ENCODE results near the gene BPIFB6.

DNA sequence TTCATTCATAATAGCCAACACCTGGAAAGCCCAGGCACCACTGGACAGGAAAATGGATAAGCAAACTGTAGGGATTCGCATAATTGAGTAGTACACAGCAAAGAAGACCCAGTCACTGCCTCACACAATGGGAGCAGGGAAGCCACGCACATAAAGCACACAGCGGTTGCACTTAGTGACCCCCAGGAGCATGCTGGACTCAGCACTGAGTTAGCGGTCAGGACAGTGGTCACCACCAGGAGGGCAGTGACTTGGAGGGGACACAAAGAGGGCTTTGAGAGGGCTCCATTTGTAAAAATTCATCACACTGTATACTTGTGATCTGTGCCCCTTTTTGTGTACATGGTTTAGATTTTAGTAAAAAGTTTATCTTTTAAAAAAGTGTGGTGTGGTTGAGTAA, 19.9 kb downstream of the BPIFB6 start:
- TF ChIP-seq, protein P1, sequence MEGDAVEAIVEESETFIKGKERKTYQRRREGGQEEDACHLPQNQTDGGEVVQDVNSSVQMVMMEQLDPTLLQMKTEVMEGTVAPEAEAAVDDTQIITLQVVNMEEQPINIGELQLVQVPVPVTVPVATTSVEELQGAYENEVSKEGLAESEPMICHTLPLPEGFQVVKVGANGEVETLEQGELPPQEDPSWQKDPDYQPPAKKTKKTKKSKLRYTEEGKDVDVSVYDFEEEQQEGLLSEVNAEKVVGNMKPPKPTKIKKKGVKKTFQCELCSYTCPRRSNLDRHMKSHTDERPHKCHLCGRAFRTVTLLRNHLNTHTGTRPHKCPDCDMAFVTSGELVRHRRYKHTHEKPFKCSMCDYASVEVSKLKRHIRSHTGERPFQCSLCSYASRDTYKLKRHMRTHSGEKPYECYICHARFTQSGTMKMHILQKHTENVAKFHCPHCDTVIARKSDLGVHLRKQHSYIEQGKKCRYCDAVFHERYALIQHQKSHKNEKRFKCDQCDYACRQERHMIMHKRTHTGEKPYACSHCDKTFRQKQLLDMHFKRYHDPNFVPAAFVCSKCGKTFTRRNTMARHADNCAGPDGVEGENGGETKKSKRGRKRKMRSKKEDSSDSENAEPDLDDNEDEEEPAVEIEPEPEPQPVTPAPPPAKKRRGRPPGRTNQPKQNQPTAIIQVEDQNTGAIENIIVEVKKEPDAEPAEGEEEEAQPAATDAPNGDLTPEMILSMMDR (IDR thresholded peaks at IDR 0.05) = no peak
- no peak for TF ChIP-seq POLR2A (IDR thresholded peaks at IDR 0.05)

Data from esophagus squamous epithelium (tissue), 4 donors.